HG03108 (cell line): Measurements from ENCODE around the gene GADD45B.
"Not testable (repeated sequence)": the region's sequence is repeated elsewhere in the genome, so short reads cannot be mapped to it uniquely, and the experiment has no call there.

Experiments
- ATAC-seq: cut with Tn5 transposase; IDR thresholded peaks from one replicate; pipeline ENCODE4 v1.9.1; 2021; ENCODE audit warnings: moderate library complexity; ENCODE audit not compliant: unreplicated experiment

Gene GADD45B

DNA sequence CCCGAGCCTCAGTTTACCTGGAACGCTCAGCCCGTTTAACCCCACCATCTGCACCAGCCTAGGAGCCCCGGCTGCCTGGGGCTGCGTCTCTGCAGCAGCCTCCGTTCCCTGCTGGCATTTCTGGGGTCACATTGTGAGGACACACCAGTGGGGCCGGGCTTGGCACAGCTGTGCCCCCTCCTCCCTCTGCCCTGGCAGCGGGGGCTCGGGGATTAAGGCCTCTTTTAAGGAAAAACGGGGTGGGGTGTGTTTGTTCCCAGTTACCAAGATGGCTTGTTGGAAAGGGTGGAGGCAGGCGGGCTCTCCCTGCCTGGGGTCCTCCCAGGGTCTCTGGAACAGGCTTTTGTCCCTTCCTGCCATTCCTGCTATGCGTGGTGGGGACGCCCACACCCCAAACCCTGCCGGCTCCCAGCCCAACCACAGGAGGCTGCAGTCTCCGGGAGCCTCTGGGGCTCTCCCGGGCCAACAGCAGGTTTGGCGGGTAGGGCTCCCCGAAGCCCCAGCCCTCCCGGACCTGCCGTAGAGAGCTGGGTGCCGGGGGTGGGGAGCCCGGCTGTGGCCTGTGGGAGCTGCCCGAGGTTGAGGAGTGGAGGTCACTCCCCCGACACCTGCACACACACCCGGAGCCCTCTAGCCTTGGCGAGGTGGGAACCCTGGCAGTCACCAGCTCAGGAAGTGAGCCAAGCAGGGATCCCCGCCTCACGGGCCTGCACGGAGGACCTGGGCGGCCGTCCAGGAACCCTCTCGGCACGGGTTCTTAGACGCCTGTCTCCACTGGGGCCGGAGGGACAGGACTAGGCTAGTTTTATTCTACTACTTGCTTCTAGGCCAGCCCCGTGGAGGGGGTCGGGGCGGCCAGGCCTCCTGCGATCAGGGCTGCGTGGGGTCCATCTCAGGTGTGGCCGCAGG is 36.9 kb downstream of the GADD45B start:
- no peak for ATAC-seq

DNA sequence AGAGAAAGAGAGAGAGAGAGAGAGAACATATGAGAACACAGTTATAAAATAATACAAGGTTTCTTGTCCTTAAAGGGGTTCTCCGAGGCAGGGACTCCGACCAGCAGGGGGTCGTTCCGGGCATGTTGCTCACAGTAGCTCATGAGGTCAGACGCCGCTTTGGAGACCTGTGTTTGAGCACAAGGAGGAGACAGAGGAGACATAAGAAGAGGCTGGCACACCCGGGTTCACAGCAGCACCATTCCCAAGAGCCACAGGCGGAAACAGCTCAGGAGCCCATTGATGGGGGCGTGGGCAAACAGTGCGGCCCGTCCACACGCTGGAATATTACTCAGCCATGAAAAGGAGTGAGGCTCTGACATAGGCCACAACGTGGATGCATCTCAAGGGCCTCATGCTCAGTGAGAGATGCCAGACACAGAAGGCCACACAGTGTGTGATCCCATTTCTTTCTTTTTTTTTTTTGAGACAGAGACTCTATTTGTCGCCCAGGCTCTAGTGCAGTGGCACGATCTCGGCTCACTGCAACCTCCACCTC is 39.1 kb downstream of the GADD45B start:
- no peak for ATAC-seq

DNA sequence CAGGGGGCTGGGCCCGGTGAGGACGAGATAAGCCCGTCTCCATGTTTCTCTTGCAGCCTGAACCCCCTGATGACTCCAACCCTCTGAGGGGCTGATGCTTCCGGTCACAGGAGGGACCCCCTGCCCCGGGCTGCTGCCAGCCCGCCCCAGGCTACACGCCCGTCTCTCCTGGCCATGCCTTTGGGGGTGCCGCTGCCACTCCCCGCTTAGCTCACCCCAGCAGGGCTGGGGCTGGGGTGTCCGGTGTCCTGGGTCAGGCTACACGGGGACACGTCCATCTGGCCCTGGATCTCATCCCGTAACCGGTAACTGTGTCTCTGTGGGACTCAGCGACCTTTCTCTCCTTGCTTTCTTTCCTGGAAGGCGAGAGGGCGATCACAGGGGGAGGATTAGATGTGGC is 40.8 kb downstream of the GADD45B start:
- no peak for ATAC-seq

DNA sequence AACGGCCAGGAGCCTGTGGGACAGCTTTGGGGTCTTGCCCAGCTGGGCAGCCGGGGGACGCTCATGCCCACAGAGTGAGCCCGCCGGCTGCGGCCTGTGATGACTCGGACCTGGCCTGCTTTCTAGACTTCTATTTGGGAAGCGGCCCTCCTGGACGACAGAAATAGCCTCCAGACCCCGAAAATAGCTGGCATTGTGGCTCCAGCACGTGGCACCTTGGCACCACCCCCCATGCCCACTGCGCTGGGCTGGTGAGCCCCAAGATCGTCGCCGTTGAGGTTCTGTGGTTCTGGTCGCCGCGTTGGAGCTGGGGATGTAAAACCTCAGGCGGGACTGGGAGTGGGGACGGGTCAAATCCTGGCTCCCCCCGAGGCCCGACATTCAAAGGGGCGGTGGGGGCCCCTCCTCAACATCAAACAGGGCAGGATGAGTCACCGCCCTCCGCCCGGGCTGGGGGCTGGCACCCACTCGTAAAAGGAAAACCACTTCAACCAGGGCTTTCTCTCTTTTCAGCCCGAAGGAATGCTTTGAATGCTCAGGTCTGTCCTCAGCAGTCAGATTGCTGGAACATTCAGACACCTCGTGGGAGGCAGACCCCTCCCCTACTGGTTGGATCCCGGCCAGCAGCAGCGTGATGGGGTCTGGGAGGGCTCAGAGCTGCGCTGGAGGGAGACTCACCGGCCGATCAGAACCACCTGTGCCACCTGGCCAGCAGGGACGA is 42.1 kb downstream of the GADD45B start:
- no peak for ATAC-seq

DNA sequence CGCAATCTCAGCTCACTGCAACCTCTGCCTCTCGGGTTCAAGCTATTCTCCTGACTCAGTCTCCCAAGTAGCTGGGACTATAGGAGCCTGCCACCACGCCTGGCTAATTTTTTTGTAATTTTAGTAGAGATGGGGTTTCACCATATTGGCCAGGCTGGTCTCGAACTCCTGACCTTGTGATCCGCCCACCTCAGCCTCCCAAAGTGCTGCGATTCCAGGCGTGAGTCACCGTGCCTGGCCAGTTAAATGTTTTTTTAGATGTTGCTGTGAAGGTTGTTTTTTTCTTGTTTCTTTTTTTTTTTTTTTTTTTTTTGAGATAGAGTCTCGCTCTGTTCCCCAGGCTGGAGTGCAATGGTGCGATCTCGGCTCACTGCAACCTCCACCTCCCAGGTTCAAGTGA is 42.9 kb downstream of the GADD45B start:
- ATAC-seq = not testable (repeated sequence)

DNA sequence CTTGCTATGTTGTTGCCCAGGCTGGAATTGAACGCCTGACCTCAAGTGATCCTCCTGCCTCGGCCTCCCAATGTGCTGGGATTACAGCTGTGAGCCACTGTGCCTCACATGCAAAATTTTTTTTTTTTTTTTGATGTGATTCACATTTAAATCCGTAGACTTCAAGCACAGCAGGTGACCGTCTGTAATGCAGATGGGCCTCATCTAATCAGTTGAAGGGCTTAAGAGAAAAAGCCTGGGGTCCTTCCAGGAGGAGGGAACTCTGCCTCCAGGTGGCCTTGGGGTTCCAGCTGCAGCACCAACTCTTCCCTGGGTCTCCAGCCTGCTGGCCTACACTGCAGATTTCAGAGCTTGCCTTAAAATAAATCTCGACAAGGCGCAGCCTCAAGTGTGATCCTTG is 43.6 kb downstream of the GADD45B start:
- no peak for ATAC-seq

DNA sequence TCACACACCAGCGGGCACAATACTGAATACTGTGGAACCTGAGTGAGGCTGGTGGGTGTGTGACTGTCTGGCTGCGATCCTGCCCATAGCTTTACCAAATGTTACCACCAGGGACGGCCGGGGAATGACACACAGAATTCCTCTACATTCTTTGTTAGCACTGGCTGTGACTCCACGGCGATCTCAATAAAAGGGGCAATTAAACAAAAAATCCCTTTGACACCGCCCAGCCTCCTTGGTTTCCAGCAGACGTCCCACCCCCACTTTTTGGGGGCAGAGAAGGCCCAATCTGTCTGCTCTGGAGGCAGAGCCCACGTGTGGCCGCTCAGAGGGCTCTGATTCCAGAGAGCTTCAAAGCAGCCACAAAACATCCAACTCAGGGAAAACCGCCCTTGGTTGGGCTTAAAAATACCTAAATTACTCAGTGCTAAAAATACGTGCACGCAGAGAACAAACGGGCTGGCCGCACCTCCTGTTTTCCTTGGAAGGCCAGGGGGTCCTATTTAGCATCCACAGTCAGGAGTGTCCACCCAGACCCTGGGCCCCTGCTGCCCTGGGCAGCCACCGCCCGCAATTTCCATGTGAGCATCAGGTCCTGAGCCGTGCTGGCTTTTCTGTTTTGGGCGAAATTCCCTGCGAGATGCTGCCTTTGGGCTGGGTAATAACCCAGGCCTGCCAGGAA is 47.8 kb downstream of the GADD45B start:
- ATAC-seq = no peak

DNA sequence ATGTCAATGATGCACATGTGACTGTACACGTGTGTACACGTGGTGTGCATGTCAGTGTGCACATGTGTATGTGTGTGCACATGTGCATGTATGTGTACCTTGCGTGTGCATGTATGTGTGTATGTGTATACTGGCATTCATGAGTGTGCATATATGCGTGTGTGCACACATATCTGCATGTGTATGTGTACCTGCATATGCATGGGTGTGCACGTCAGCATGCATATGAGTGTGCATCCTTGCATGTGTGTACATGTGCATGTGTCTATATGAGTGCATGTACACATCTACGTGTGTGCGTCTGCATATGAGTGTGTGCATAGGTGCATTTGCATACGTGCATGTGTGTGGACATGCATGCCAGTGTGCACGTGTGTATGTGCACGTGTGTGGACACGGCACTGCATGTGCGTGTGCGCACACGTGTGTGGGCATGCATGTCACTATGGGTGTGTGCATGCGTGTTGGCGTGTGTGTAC is 48.5 kb downstream of the GADD45B start:
- no peak for ATAC-seq

DNA sequence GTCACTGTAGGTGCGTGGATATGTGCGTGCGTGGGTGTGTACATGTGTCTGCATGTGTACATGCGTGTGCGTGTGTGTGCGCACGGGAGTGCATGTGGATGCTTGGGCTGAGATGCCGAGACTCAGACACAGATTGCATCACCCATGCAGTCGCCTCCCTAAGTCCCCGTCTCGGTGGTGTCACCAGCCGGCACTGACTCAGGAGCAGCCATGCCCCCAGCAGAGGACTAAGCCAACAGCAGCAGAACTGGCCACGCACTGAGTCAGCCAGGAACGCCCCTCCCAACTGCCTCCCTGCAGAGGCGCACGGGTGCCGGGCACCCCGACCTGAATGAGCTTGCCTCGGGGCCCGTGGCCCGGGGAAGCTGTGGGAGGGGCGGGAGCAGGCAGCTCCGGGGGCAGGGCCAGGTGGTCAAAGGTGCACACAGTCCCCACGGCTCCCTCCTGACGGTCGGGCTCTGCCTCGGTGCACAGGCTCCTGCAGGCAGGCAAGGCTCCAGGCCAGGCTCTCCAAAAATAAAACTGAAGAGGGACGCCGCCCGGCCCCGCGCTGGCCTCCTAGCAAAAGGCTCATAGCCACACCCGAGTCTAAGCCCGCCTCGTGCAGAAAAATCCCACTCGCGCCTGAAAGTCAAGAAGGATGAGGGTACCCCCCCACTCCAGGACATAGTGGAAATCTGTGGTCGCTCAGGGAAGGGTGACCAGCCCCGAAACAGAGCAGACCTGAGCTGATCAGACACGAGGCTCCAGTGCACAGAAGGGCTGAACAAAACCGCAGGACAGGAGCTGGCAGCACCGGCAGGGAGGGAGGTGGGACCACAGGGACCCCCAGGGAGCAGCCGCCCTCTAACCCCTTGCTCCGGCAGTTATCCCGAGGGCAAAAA is 49.2 kb downstream of the GADD45B start:
- ATAC-seq = no peak

DNA sequence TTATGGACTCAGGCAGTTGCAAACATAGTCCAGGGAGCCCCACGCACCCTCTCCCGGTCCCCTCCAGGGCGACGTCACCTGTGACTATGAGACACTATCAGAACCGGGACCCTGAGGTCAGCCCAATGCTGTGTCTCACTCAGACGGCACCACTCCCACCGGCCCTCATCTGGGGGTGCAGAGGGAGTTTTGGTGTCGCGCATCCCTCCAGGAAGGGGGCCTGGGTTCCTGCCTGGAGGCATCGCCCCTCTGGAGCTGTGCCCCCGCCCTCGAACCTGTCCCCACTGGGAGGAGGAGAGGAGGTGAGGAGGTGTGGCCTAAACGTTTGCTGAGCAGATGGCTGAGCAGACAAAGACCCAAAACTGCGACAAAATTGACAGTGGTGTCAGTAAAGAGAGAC is 51.2 kb downstream of the GADD45B start:
- no peak for ATAC-seq

DNA sequence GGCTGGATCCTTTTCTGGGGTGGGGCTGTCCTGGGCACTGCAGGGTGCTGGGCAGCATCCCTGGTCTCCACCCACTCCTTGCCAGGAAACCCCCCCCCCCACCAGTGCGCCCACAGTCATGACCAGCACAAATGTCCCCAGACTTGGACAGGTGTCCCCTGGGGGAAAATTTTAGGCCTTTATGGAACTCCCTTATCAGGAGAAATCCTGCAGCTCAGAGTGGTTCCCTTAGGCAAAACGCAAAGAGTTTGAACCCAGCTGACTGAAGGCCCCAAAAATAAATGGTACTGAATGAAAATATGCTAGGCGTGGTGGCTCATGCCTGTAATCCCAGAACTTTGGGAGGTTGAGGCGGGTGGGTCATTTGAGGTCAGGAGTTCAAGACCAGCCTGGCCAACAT is 51.8 kb downstream of the GADD45B start:
- no peak for ATAC-seq
